CD14-positive monocyte (primary cell): ENCODE results near the gene CNTN4. TPM values are rescaled to one million over a fixed set of nuclear protein-coding genes. Genes with fewer than 3 reads are reported as not detected.

ENCODE experiments used
- DNase-seq, 3 donors: peaks; one replicate each; pipeline ENCODE4 v3.0.0-alpha.2; 2011 to 2022
- H2AFZ ChIP-seq: 2 replicates; pipeline ENCODE4 v1.6.0; 2012; ENCODE audit warnings: mild to moderate bottlenecking, low read depth, low read length, inconsistent platforms; ENCODE audit not compliant: insufficient read depth, poor library complexity, severe bottlenecking
- H3K27ac ChIP-seq, 2 donors: 1 replicate in 1 of 2; 2 replicates in 1 of 2; pipeline ENCODE4 v1.5.1; 2012 to 2013; ENCODE audit warnings: low read length in 2 of 2, control low read depth in 1 of 2, inconsistent platforms in 1 of 2, low read depth in 1 of 2, mild to moderate bottlenecking in 1 of 2
- H3K27me3 ChIP-seq, 2 donors: one replicate each; pipeline versions ENCODE4 v1.6.0 to v1.6.1; 2011 to 2013; ENCODE audit warnings: low read length in 2 of 2; ENCODE audit not compliant: control insufficient read depth in 2 of 2, insufficient read depth in 2 of 2
- H3K36me3 ChIP-seq, 2 donors: replicated peaks in 1 of 2; 1 replicate in 1 of 2; 2 replicates in 1 of 2; pipeline versions ENCODE4 v1.5.1 to v1.6.1; 2012 to 2013; ENCODE audit warnings: low read length in 2 of 2, control low read depth in 1 of 2, inconsistent platforms in 1 of 2, mild to moderate bottlenecking in 1 of 2; ENCODE audit not compliant: insufficient read depth in 2 of 2, control insufficient read depth in 1 of 2
- H3K4me1 ChIP-seq, 2 donors: 1 replicate in 1 of 2; 2 replicates in 1 of 2; pipeline versions ENCODE4 v1.5.1 to v1.6.1; 2012 to 2013; ENCODE audit warnings: low read length in 2 of 2, control low read depth in 1 of 2, inconsistent platforms in 1 of 2, mild to moderate bottlenecking in 1 of 2, moderate library complexity in 1 of 2; ENCODE audit not compliant: insufficient read depth in 2 of 2, control insufficient read depth in 1 of 2
- H3K4me2 ChIP-seq: replicated peaks from 2 replicates; pipeline ENCODE3; 2012; ENCODE audit warnings: low read length, moderate library complexity, mild to moderate bottlenecking; ENCODE audit not compliant: poor library complexity, severe bottlenecking; ENCODE audit errors: extremely low read depth
- H3K4me3 ChIP-seq, 3 experiments: fragments of 200-600 bp in 1 of 3; sonication (generic) in 1 of 3; replicated peaks in 1 of 3; 1 replicate in 2 of 3; 2 replicates in 1 of 3; pipeline ENCODE4 v1.5.1; 2011 to 2013; ENCODE audit warnings: low read length in 3 of 3, mild to moderate bottlenecking in 3 of 3, control low read depth in 2 of 3, low read depth in 2 of 3, inconsistent platforms in 1 of 3, moderate library complexity in 1 of 3
- H3K79me2 ChIP-seq: 2 replicates; pipeline ENCODE4 v1.6.0; 2012; ENCODE audit warnings: mild to moderate bottlenecking, control low read depth, inconsistent platforms, low read length, moderate library complexity; ENCODE audit not compliant: insufficient read depth
- H3K9ac ChIP-seq: 2 replicates; pipeline ENCODE4 v1.6.0; 2017; ENCODE audit warnings: low read length, mild to moderate bottlenecking; ENCODE audit not compliant: insufficient read depth, poor library complexity, severe bottlenecking
- H3K9me3 ChIP-seq, 2 donors: replicated peaks in 1 of 2; 1 replicate in 1 of 2; 2 replicates in 1 of 2; pipeline versions ENCODE4 v1.5.1 to v1.6.1; 2012 to 2013; ENCODE audit warnings: low read length in 2 of 2, control low read depth in 1 of 2; ENCODE audit not compliant: control insufficient read depth in 1 of 2, insufficient read depth in 1 of 2
- H4K20me1 ChIP-seq: 2 replicates; pipeline ENCODE4 v1.6.0; 2012; ENCODE audit warnings: mild to moderate bottlenecking, low read length, control low read depth, moderate library complexity; ENCODE audit not compliant: insufficient read depth
- H3K27ac Mint-ChIP-seq, 7 donors: one replicate each; pipeline ENCODE4 v1.8.0; 2020; ENCODE audit warnings: mild to moderate bottlenecking in 7 of 7, mixed read lengths in 7 of 7, moderate library complexity in 6 of 7, inconsistent platforms in 2 of 7
- H3K27me3 Mint-ChIP-seq, 3 donors: one replicate each; pipeline ENCODE4 v1.8.0; 2021 to 2022; ENCODE audit warnings: low read depth in 3 of 3, mild to moderate bottlenecking in 3 of 3, mixed read lengths in 3 of 3, moderate library complexity in 3 of 3, inconsistent platforms in 1 of 3
- H3K36me3 Mint-ChIP-seq, 2 donors: one replicate each; pipeline ENCODE4 v1.8.0; 2020; ENCODE audit warnings: mixed read lengths in 2 of 2, inconsistent platforms in 1 of 2, mild to moderate bottlenecking in 1 of 2
- H3K4me1 Mint-ChIP-seq: one replicate; pipeline ENCODE4 v1.8.0; 2020; ENCODE audit warnings: mild to moderate bottlenecking, mixed read lengths
- H3K4me3 Mint-ChIP-seq, 2 donors: one replicate each; pipeline ENCODE4 v1.8.0; 2020; ENCODE audit warnings: mild to moderate bottlenecking in 2 of 2, mixed read lengths in 2 of 2, moderate library complexity in 1 of 2
- H3K9me3 Mint-ChIP-seq, 7 donors: one replicate each; pipeline ENCODE4 v1.8.0; 2020 to 2022; ENCODE audit warnings: mixed read lengths in 7 of 7, mild to moderate bottlenecking in 6 of 7, moderate library complexity in 6 of 7, inconsistent platforms in 2 of 7
- WGBS: methylation state at CpG from one replicate; pipeline ENCODE4 v1.1.5; 2013; ENCODE audit warnings: missing lambda C conversion rate; ENCODE audit not compliant: insufficient coverage; 5-methylcytosine and 5-hydroxymethylcytosine counted together
- intact Hi-C, 2 donors: fragments of 100-400 bp; cut with micrococcal nuclease; formaldehyde crosslinking; loops; one replicate each; pipeline versions ENCODE4 v1.15.0 to v1.15.1; 2023
- polyA plus RNA-seq, 3 donors: library from polyadenylated mRNA; depleted of rRNA in 1 of 3; unstranded in 2 of 3; stranded (reverse) in 1 of 3; fragments of 300-500 nt in 2 of 3; fragments of >200 nt in 1 of 3; fragmentation: Illumina TruSeq in 2 of 3; gene quantifications; 1 replicate in 2 of 3; 2 replicates in 1 of 3; pipeline ENCODE4 v1.2.3, GENCODE V29; 2012 to 2021
- TF ChIP-seq, protein P1 (sequence below): fragments of 200-600 bp; IDR thresholded peaks from one replicate; pipeline ENCODE4 v1.8.0; 2022; ENCODE audit warnings: antibody characterized with exemption, mild to moderate bottlenecking

CNTN4 gene
- polyA plus RNA-seq, 3 donors = not detected

- Histone ChIP-seq H3K79me2 (no peaks in the 10 kb centered on the region), H3K9me3 (peaks cover 0 to 3% of the 10 kb centered on the region in 2 donors), H3K36me3 (no peaks in the 10 kb centered on the region), H4K20me1 (no peaks in the 10 kb centered on the region), H3K4me1 (no peaks in the 10 kb centered on the region), H3K4me3 (no peak overlapping the region), H3K27me3 (no peaks in the 10 kb centered on the region), H3K27ac (no peak overlapping the region), H3K4me2 (no peak overlapping the region), H3K9ac (no peak overlapping the region), H2AFZ (no peak overlapping the region)
- WGBS = 100% methylated on average over 1 of the region's 3 CpGs
- intact Hi-C loops = no loop called here
- no peak for DNase-seq
- no peaks in the 10 kb centered on the region for H3K4me1 Mint-ChIP-seq
- no peak overlapping the region for H3K27ac Mint-ChIP-seq
- TF ChIP-seq, protein P1, sequence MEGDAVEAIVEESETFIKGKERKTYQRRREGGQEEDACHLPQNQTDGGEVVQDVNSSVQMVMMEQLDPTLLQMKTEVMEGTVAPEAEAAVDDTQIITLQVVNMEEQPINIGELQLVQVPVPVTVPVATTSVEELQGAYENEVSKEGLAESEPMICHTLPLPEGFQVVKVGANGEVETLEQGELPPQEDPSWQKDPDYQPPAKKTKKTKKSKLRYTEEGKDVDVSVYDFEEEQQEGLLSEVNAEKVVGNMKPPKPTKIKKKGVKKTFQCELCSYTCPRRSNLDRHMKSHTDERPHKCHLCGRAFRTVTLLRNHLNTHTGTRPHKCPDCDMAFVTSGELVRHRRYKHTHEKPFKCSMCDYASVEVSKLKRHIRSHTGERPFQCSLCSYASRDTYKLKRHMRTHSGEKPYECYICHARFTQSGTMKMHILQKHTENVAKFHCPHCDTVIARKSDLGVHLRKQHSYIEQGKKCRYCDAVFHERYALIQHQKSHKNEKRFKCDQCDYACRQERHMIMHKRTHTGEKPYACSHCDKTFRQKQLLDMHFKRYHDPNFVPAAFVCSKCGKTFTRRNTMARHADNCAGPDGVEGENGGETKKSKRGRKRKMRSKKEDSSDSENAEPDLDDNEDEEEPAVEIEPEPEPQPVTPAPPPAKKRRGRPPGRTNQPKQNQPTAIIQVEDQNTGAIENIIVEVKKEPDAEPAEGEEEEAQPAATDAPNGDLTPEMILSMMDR = no peak
- H3K27me3 Mint-ChIP-seq = peaks cover 0 to 3% (median 2%) of the 10 kb centered on the region in 3 donors
- no peak overlapping the region for H3K4me3 Mint-ChIP-seq
- H3K9me3 Mint-ChIP-seq = peaks cover 0 to 14% (median 7%) of the 10 kb centered on the region in 7 donors
- no peaks in the 10 kb centered on the region for H3K36me3 Mint-ChIP-seq
These were observed 324.5 kb downstream of the CNTN4 start for GRCh38 chr3:2423143-2423542.

GRCh38 chr3:2441558-2441957 lies 342.9 kb downstream of the CNTN4 start:
- Histone ChIP-seq H3K27me3 (no peaks in the 10 kb centered on the region), H4K20me1 (no peaks in the 10 kb centered on the region), H3K4me3 (no peak overlapping the region), H3K36me3 (no peaks in the 10 kb centered on the region), H3K9ac (no peak overlapping the region), H3K9me3 (peaks cover 6 to 9% of the 10 kb centered on the region in 2 donors), H3K4me1 (no peaks in the 10 kb centered on the region), H3K79me2 (no peaks in the 10 kb centered on the region), H3K27ac (no peak overlapping the region), H3K4me2 (no peak overlapping the region), H2AFZ (no peak overlapping the region)
- intact Hi-C loops = no loop called here
- H3K9me3 Mint-ChIP-seq = peaks cover 0 to 11% (median 5%) of the 10 kb centered on the region in 7 donors
- DNase-seq = no peak
- H3K4me3 Mint-ChIP-seq = no peak overlapping the region
- H3K36me3 Mint-ChIP-seq = no peaks in the 10 kb centered on the region
- no peak overlapping the region for H3K27ac Mint-ChIP-seq
- TF ChIP-seq, protein P1 = no peak
- no peaks in the 10 kb centered on the region for H3K27me3 Mint-ChIP-seq
- 67% methylated on average over 1 of the region's 3 CpGs for WGBS
- no peaks in the 10 kb centered on the region for H3K4me1 Mint-ChIP-seq
